Ovary (tissue), 9 donors: Measurements from ENCODE around the gene VPS35L. TPM values are rescaled to one million over a fixed set of nuclear protein-coding genes. Genes with fewer than 3 reads are reported as not detected.

Experiments used
- DNase-seq, 5 donors: peaks; one replicate each; pipeline ENCODE4 v3.0.0-alpha.2; 2019 to 2020
- H3K27ac ChIP-seq, 2 donors: fragments of 200-600 bp; one replicate each; pipeline versions ENCODE4 v1.5.1 to v1.8.0; 2019 to 2022
- H3K27me3 ChIP-seq: fragments of 200-600 bp; one replicate; pipeline ENCODE4 v1.8.0; 2022
- H3K36me3 ChIP-seq: fragments of 200-600 bp; sonication (generic); one replicate; pipeline ENCODE4 v1.5.1; 2019
- H3K4me1 ChIP-seq: one replicate; pipeline ENCODE4 v1.8.1; 2013; ENCODE audit warnings: mild to moderate bottlenecking, moderate library complexity; ENCODE audit not compliant: insufficient read depth
- H3K4me3 ChIP-seq: fragments of 200-600 bp; sonication (generic); one replicate; pipeline ENCODE4 v1.5.1; 2017
- H3K9me3 ChIP-seq, 2 donors: fragments of 200-600 bp in 1 of 2; sonication (generic) in 1 of 2; one replicate each; pipeline versions ENCODE4 v1.5.1 to v1.8.1; 2013 to 2019; ENCODE audit warnings: mild to moderate bottlenecking in 1 of 2, moderate library complexity in 1 of 2
- EP300 ChIP-seq: sonication (generic); formaldehyde crosslinking; IDR thresholded peaks from one replicate; pipeline ENCODE4 v1.6.1; 2017; ENCODE audit warnings: antibody characterized with exemption
- POLR2A ChIP-seq: fragments of 450-650 bp; IDR thresholded peaks from one replicate; pipeline ENCODE4 v1.6.1; 2017; ENCODE audit warnings: antibody characterized with exemption, mild to moderate bottlenecking, moderate library complexity
- WGBS, 3 donors: extraction: QIAGEN DNeasy Blood & Tissue Kit in 1 of 3; methylation state at CpG; one replicate each; pipeline versions ENCODE4 v1.1.5 to v1.1.7; 2013 to 2017; 5-methylcytosine and 5-hydroxymethylcytosine counted together
- intact Hi-C, 4 donors: fragments of 100-400 bp; cut with DNase I; formaldehyde crosslinking; loops; one replicate each; pipeline versions ENCODE4 v1.11.0 to v1.15.1; 2022 to 2023
- polyA plus RNA-seq, 2 donors: library from polyadenylated mRNA; stranded (reverse); fragments of 200-250 nt in 1 of 2; fragments of 350-450 nt in 1 of 2; fragmentation: Illumina TruSeq in 1 of 2; extraction: RNeasy Lipid Tissue Mini Kit (QIAGEN cat#74804) in 1 of 2; gene quantifications; one replicate each; pipeline ENCODE4 v1.2.3, GENCODE V29; 2013 to 2014
- total RNA-seq, 7 donors: library from RNA; depleted of rRNA in 2 of 7; stranded (reverse); fragments of >200 nt in 2 of 7; fragmentation: NEBNext Ultra II Directional in 3 of 7; extraction: Animal tissue kit (Norgen Biotek cat#: 25700) in 3 of 7; gene quantifications; one replicate each; pipeline versions ENCODE4 v1.1.0 to v1.2.4, GENCODE V29; 2016 to 2023
- TF ChIP-seq, protein P1 (sequence below), 3 donors: fragments of 450-650 bp in 2 of 3; fragments of 200-600 bp in 1 of 3; IDR thresholded peaks; one replicate each; pipeline versions ENCODE4 v1.5.1 to v1.8.0; 2016 to 2022; ENCODE audit warnings: antibody characterized with exemption in 3 of 3, mild to moderate bottlenecking in 1 of 3
- donor health status: DM: no; HTN: no; CAD: no; lungs with moderate emphysema.
- donor health status: DM: no; HTN: no; CAD: no.
- donor health status: Bipolar disorder and iron deficiency.
- donor health status: DM: yes; HTN: yes; CAD: no.
- donor health status: DM: no; HTN: no; CAD: no.
- donor health status: DM: yes; HTN: yes; CAD: no.

Gene VPS35L
- total and polyA plus RNA-seq, 9 donors = 28.6 to 69.6 (median 50.7) TPM

DNA sequence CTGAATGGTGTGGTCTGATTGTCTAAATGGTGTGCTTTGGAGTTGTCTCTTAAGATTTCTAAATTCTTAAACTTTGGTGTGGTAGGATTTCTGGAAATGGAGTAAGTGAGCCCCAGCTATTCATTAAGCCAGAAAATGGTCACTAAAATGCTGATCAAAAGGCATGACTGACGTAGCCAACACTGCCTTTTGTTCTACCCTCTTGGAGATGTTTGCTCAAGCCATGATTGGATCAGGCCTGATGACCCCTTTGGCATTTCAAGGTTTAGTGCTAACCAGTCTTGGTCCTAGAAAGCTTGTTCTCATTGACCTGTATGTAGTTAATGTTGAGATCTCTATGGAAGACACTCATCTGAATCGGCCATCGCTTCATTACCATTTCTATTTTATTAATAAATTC, 94.5 kb downstream of the VPS35L start:
- H3K4me3 ChIP-seq = no peak overlapping the region
- peaks cover 4% of the 10 kb centered on the region for H3K4me1 ChIP-seq
- no peak for DNase-seq
- WGBS, 3 donors = 95 to 98% (median 97%) methylated on average over 3 of the region's 3 CpGs
- intact Hi-C loops = loop anchor here in 1 of 4 donors (5.0 kb wide), 1 partner anchor 37 kb away; no protein-coding TSS in a partner anchor
- no peaks in the 10 kb centered on the region for H3K9me3 ChIP-seq
- H3K27ac ChIP-seq = no peak overlapping the region
- H3K36me3 ChIP-seq = no peaks in the 10 kb centered on the region
- no peak for TF ChIP-seq EP300
- TF ChIP-seq, protein P1, sequence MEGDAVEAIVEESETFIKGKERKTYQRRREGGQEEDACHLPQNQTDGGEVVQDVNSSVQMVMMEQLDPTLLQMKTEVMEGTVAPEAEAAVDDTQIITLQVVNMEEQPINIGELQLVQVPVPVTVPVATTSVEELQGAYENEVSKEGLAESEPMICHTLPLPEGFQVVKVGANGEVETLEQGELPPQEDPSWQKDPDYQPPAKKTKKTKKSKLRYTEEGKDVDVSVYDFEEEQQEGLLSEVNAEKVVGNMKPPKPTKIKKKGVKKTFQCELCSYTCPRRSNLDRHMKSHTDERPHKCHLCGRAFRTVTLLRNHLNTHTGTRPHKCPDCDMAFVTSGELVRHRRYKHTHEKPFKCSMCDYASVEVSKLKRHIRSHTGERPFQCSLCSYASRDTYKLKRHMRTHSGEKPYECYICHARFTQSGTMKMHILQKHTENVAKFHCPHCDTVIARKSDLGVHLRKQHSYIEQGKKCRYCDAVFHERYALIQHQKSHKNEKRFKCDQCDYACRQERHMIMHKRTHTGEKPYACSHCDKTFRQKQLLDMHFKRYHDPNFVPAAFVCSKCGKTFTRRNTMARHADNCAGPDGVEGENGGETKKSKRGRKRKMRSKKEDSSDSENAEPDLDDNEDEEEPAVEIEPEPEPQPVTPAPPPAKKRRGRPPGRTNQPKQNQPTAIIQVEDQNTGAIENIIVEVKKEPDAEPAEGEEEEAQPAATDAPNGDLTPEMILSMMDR (IDR thresholded peaks at IDR 0.05) = no peak
- no peak for TF ChIP-seq POLR2A
- H3K27me3 ChIP-seq = no peaks in the 10 kb centered on the region

DNA sequence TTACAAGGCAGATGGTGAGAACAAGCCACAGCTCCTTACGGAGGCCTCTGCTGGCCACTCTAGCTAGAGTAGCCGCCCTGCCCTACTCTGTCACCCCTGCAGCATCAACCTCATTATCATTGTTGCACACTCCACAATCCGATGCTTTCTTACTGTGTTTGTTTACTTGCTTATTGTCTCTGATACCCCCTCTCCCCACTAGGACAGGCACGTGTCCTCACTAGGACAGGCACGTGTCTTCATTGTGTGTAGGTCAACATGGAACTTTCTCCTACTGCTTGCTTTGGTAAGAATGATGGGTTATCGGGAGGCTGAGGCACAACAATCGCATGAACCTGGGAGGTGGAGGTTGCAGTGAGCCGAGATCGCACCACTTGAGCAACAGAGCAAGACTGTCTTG, 98.6 kb downstream of the VPS35L start:
- 92 to 93% (median 92%) methylated on average over 9 of the region's 9 CpGs for WGBS, 3 donors
- H3K4me1 ChIP-seq = no peaks in the 10 kb centered on the region
- no peaks in the 10 kb centered on the region for H3K9me3 ChIP-seq
- intact Hi-C loops = no loop called here
- no peaks in the 10 kb centered on the region for H3K36me3 ChIP-seq
- no peaks in the 10 kb centered on the region for H3K27me3 ChIP-seq
- no peak overlapping the region for H3K4me3 ChIP-seq
- H3K27ac ChIP-seq = no peak overlapping the region
- TF ChIP-seq, protein P1 (IDR thresholded peaks at IDR 0.05) = no peak
- TF ChIP-seq POLR2A = no peak
- TF ChIP-seq EP300 = no peak
- DNase-seq = no peak

DNA sequence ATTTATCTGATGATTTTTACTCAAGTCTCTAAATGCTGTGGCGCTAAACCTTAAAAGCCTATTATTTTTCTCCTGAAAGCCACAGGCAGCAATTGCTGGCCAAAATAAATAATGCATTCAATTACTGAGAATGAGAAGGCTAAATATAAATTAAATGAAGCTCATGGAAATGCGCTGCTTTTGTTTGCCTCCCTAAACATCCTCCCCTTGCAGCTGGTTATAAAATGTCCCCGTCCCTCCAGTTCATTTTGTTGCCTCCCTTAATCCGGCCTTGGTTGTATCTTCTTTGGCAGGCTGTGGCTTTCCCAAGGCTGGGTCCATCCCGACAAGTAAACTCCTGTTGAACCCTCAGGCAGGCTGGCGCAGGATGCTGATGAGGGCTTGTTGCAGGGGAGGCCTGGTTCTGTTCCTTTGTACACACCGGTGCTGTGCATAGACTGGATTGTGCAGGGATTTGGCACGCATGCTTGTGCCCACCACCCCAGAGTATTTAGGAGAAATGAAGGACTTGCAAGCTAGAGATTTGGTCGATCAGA, 99.8 kb downstream of the VPS35L start:
- no peak overlapping the region for H3K4me3 ChIP-seq
- H3K4me1 ChIP-seq = no peaks in the 10 kb centered on the region
- no peak for TF ChIP-seq POLR2A
- TF ChIP-seq, protein P1 (IDR thresholded peaks at IDR 0.05) = no peak
- no peak for TF ChIP-seq EP300
- no peaks in the 10 kb centered on the region for H3K36me3 ChIP-seq
- no peak for DNase-seq
- no peaks in the 10 kb centered on the region for H3K27me3 ChIP-seq
- no peaks in the 10 kb centered on the region for H3K9me3 ChIP-seq
- intact Hi-C loops = no loop called here
- H3K27ac ChIP-seq = no peak overlapping the region
- 80 to 88% (median 87%) methylated on average over 9 of the region's 9 CpGs for WGBS, 3 donors

DNA sequence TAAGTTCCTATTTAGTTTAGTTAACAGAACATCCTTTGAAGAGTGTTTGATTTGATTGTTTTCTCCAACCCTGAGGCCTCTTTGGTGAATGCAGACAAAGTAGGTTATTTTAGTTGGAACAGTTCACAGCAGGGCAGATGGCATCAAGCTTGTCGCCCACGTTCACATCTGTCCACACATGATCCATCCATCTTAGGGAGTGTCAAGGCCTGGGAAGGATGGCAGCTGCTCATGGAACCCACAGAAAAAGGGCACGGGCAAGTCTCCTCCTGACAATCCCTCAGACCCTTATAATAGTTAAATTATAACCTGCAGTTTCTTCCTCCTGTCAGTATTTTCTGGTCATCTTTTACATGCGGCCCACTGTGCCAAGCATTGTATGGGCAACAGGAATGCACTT, 102.3 kb downstream of the VPS35L start:
- no peak for DNase-seq
- TF ChIP-seq, protein P1 (IDR thresholded peaks at IDR 0.05) = no peak
- no peak for TF ChIP-seq EP300
- TF ChIP-seq POLR2A = no peak
- WGBS, 3 donors = 88 to 91% (median 89%) methylated on average over 4 of the region's 4 CpGs
- H3K9me3 ChIP-seq = no peaks in the 10 kb centered on the region
- H3K27me3 ChIP-seq = no peaks in the 10 kb centered on the region
- H3K4me1 ChIP-seq = no peaks in the 10 kb centered on the region
- H3K36me3 ChIP-seq = no peaks in the 10 kb centered on the region
- no peak overlapping the region for H3K27ac ChIP-seq
- intact Hi-C loops = no loop called here
- no peak overlapping the region for H3K4me3 ChIP-seq
